WTC11 (cell line): ENCODE measurements around the gene DIRAS2.

Experiments
- ATF1 ChIP-seq: sonication (generic); formaldehyde crosslinking; IDR thresholded peaks from 2 replicates; pipeline ENCODE4 v1.8.1; 2023; ENCODE audit warnings: mild to moderate bottlenecking, moderate library complexity, missing genetic modification reagents
- FOXJ3 ChIP-seq: sonication (generic); formaldehyde crosslinking; IDR thresholded peaks from 2 replicates; pipeline ENCODE4 v1.9.0; 2021; ENCODE audit warnings: missing genetic modification reagents, mild to moderate bottlenecking, borderline replicate concordance
- FOXK1 ChIP-seq: sonication (generic); formaldehyde crosslinking; IDR thresholded peaks from 2 replicates; pipeline ENCODE4 v1.8.0; 2022; ENCODE audit warnings: mild to moderate bottlenecking, moderate library complexity, missing genetic modification reagents
- KAT7 ChIP-seq: sonication (generic); formaldehyde crosslinking; IDR thresholded peaks from 2 replicates; pipeline ENCODE4 v1.8.1; 2023; ENCODE audit warnings: missing genetic modification reagents, mild to moderate bottlenecking, borderline replicate concordance
- TF ChIP-seq, protein P1 (sequence below): fragments of 200-600 bp; IDR thresholded peaks from 2 replicates; pipeline ENCODE4 v1.8.0; 2022; ENCODE audit warnings: antibody characterized with exemption
- TF ChIP-seq, protein P2 (sequence below): sonication (generic); formaldehyde crosslinking; IDR thresholded peaks from 2 replicates; pipeline ENCODE4 v1.8.0; 2022; ENCODE audit warnings: mild to moderate bottlenecking, missing genetic modification reagents
- TF ChIP-seq, protein P3 (sequence below): fragments of 250-450 bp; sonication (Bioruptor Pico); IDR thresholded peaks from 2 replicates; pipeline ENCODE4 v1.9.0; 2021; ENCODE audit warnings: mild to moderate bottlenecking, borderline replicate concordance
- TF ChIP-seq, protein P4 (sequence below): fragments of 250-450 bp; sonication (Bioruptor Pico); IDR thresholded peaks from 2 replicates; pipeline ENCODE4 v1.9.0; 2021; ENCODE audit warnings: mild to moderate bottlenecking
- TF ChIP-seq, protein P5 (sequence below): sonication (generic); formaldehyde crosslinking; IDR thresholded peaks from 2 replicates; pipeline ENCODE4 v1.8.0; 2023; ENCODE audit warnings: mild to moderate bottlenecking, missing genetic modification reagents
- TF ChIP-seq, protein P6 (sequence below): sonication (generic); formaldehyde crosslinking; IDR thresholded peaks from 2 replicates; pipeline ENCODE4 v1.8.1; 2023; ENCODE audit warnings: mild to moderate bottlenecking, moderate library complexity, missing genetic modification reagents

DNA sequence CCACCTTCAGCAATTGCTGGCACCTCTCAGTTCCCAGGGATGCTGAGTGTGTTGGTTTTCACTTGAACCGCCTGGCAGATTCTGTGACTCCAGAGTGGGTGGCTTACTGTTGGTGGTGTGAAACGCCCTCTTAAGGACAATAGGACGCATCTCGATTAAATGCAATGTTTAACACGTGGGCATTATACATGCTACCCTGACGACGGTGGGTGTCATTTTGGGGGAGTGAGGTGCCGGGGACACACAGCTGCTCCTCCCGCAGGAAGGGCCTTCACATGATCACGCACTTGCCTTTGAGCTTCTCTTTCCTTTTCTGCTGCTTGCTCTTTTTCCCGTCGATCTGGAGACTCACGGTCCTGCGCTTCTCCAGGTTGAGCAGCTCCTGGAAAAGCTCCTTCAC, 29.7 kb downstream of the DIRAS2 start:
- TF ChIP-seq, protein P1, sequence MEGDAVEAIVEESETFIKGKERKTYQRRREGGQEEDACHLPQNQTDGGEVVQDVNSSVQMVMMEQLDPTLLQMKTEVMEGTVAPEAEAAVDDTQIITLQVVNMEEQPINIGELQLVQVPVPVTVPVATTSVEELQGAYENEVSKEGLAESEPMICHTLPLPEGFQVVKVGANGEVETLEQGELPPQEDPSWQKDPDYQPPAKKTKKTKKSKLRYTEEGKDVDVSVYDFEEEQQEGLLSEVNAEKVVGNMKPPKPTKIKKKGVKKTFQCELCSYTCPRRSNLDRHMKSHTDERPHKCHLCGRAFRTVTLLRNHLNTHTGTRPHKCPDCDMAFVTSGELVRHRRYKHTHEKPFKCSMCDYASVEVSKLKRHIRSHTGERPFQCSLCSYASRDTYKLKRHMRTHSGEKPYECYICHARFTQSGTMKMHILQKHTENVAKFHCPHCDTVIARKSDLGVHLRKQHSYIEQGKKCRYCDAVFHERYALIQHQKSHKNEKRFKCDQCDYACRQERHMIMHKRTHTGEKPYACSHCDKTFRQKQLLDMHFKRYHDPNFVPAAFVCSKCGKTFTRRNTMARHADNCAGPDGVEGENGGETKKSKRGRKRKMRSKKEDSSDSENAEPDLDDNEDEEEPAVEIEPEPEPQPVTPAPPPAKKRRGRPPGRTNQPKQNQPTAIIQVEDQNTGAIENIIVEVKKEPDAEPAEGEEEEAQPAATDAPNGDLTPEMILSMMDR: no peak
- TF ChIP-seq KAT7 (CRISPR knock-in tag) (no peak), FOXK1 (no peak), ATF1 (no peak), FOXJ3 (no peak)
- TF ChIP-seq, protein P2, sequence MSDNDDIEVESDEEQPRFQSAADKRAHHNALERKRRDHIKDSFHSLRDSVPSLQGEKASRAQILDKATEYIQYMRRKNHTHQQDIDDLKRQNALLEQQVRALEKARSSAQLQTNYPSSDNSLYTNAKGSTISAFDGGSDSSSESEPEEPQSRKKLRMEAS: no peak
- TF ChIP-seq, protein P3, sequence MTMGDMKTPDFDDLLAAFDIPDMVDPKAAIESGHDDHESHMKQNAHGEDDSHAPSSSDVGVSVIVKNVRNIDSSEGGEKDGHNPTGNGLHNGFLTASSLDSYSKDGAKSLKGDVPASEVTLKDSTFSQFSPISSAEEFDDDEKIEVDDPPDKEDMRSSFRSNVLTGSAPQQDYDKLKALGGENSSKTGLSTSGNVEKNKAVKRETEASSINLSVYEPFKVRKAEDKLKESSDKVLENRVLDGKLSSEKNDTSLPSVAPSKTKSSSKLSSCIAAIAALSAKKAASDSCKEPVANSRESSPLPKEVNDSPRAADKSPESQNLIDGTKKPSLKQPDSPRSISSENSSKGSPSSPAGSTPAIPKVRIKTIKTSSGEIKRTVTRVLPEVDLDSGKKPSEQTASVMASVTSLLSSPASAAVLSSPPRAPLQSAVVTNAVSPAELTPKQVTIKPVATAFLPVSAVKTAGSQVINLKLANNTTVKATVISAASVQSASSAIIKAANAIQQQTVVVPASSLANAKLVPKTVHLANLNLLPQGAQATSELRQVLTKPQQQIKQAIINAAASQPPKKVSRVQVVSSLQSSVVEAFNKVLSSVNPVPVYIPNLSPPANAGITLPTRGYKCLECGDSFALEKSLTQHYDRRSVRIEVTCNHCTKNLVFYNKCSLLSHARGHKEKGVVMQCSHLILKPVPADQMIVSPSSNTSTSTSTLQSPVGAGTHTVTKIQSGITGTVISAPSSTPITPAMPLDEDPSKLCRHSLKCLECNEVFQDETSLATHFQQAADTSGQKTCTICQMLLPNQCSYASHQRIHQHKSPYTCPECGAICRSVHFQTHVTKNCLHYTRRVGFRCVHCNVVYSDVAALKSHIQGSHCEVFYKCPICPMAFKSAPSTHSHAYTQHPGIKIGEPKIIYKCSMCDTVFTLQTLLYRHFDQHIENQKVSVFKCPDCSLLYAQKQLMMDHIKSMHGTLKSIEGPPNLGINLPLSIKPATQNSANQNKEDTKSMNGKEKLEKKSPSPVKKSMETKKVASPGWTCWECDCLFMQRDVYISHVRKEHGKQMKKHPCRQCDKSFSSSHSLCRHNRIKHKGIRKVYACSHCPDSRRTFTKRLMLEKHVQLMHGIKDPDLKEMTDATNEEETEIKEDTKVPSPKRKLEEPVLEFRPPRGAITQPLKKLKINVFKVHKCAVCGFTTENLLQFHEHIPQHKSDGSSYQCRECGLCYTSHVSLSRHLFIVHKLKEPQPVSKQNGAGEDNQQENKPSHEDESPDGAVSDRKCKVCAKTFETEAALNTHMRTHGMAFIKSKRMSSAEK: no peak
- TF ChIP-seq, protein P4, sequence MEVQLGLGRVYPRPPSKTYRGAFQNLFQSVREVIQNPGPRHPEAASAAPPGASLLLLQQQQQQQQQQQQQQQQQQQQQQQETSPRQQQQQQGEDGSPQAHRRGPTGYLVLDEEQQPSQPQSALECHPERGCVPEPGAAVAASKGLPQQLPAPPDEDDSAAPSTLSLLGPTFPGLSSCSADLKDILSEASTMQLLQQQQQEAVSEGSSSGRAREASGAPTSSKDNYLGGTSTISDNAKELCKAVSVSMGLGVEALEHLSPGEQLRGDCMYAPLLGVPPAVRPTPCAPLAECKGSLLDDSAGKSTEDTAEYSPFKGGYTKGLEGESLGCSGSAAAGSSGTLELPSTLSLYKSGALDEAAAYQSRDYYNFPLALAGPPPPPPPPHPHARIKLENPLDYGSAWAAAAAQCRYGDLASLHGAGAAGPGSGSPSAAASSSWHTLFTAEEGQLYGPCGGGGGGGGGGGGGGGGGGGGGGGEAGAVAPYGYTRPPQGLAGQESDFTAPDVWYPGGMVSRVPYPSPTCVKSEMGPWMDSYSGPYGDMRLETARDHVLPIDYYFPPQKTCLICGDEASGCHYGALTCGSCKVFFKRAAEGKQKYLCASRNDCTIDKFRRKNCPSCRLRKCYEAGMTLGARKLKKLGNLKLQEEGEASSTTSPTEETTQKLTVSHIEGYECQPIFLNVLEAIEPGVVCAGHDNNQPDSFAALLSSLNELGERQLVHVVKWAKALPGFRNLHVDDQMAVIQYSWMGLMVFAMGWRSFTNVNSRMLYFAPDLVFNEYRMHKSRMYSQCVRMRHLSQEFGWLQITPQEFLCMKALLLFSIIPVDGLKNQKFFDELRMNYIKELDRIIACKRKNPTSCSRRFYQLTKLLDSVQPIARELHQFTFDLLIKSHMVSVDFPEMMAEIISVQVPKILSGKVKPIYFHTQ (CRISPR knock-in tag): no peak
- TF ChIP-seq, protein P5, sequence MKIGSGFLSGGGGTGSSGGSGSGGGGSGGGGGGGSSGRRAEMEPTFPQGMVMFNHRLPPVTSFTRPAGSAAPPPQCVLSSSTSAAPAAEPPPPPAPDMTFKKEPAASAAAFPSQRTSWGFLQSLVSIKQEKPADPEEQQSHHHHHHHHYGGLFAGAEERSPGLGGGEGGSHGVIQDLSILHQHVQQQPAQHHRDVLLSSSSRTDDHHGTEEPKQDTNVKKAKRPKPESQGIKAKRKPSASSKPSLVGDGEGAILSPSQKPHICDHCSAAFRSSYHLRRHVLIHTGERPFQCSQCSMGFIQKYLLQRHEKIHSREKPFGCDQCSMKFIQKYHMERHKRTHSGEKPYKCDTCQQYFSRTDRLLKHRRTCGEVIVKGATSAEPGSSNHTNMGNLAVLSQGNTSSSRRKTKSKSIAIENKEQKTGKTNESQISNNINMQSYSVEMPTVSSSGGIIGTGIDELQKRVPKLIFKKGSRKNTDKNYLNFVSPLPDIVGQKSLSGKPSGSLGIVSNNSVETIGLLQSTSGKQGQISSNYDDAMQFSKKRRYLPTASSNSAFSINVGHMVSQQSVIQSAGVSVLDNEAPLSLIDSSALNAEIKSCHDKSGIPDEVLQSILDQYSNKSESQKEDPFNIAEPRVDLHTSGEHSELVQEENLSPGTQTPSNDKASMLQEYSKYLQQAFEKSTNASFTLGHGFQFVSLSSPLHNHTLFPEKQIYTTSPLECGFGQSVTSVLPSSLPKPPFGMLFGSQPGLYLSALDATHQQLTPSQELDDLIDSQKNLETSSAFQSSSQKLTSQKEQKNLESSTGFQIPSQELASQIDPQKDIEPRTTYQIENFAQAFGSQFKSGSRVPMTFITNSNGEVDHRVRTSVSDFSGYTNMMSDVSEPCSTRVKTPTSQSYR (CRISPR knock-in tag): no peak
- TF ChIP-seq, protein P6, sequence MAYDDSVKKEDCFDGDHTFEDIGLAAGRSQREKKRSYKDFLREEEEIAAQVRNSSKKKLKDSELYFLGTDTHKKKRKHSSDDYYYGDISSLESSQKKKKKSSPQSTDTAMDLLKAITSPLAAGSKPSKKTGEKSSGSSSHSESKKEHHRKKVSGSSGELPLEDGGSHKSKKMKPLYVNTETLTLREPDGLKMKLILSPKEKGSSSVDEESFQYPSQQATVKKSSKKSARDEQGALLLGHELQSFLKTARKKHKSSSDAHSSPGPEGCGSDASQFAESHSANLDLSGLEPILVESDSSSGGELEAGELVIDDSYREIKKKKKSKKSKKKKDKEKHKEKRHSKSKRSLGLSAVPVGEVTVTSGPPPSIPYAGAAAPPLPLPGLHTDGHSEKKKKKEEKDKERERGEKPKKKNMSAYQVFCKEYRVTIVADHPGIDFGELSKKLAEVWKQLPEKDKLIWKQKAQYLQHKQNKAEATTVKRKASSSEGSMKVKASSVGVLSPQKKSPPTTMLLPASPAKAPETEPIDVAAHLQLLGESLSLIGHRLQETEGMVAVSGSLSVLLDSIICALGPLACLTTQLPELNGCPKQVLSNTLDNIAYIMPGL (CRISPR knock-in tag): no peak
